ENCODE results near the gene CSPG4. TPM values are rescaled to one million over a fixed set of nuclear protein-coding genes. Genes with fewer than 3 reads are reported as not detected.
A peak's percentile ranks its signal among the peaks of the same experiment; 100 is the strongest.

Gene CSPG4
- total and polyA plus RNA-seq, 2 of the 8 experiments (the other 6 are each of a cell fraction or from before 2014, with no cell fraction given): 1.4 to 3.0 TPM

DNA sequence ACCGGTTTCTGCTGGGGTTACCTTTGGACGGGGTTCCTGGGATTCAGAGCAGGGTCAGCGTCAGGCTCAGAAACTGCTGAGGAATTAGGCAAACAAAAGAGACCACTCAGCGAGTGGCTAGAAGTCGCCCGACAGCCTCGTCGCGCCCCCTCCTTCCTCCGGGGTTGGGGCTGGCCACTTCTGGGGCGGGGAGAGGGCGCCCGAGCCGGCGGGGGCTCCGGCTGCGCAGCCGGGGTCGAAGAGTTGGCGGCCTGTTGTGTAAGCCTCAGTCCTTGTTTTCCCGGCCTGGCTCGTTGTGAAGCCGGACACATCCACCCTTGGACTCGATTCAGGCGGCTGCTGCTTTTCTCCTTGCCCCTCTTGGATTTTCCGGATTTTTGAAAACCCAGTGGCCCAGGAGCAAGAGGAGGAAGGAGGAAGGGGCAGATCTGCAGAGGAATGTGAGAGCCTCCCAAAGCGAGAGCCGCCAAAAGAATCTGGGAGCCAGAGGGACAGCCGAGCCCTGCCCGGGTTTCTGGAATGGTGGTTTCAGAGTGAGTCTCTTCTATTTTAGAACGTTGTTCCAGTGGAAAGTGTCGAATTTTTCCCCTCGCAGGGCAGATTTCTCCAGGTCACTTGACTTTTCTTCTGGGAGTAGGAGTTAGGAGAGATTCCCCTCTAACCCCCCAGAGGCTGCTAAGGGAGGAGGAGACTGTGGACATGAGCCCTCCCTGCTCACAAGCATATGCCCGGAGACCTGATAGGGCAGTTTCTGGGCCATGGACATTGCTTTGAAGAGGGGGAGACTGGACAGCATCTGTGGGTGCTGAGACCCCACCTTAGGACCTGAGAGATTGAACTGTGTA lies 64.3 kb downstream of the CSPG4 start:
- WGBS, 2 experiments (ENCODE audit: extremely low coverage in 1 of 2, insufficient coverage in 1 of 2, insufficient read length in 1 of 2, insufficient replicate concordance in 2 of 2, low coverage in 1 of 2, low lambda C conversion rate in 2 of 2, missing lambda C conversion rate in 1 of 2): 3% methylated on average over 33 of the region's 34 CpGs; no CpG with 5 or more reads in 1 of the 2 experiments
- Histone ChIP-seq H3K27ac (ENCODE audit: low read depth, low read length) (peak overlapping the region; percentile 82), H4K91ac (replicated peaks; ENCODE audit: insufficient read length, low read length) (peak overlapping the region; percentile 88), H4K5ac (ENCODE audit: insufficient read length, low read depth, low read length) (peak overlapping the region; percentile 98), H3K4ac (replicated peaks; ENCODE audit: insufficient read length, low read depth, low read length) (peak overlapping the region; percentile 62), H4K8ac (ENCODE audit: extremely low read depth, insufficient read depth, low read length) (peak overlapping the region; percentile 98; the same call in 1 of the 2 replicates), H3K27me3 (replicated peaks in 1 of 4; ENCODE audit: control insufficient read depth in 3 of 4, extremely low read depth in 1 of 4, insufficient read depth in 3 of 4, low read length in 3 of 4) (peaks cover 0 to 14% (median 10%) of the 10 kb centered on the region in 4 experiments; a peak in 6 of 7 replicates), H3K79me1 (ENCODE audit: low read depth, low read length) (peaks cover 10% of the 10 kb centered on the region), H3K9ac (replicated peaks in 1 of 4; ENCODE audit: extremely low read depth in 1 of 4, low read depth in 3 of 4, low read length in 3 of 4) (peak overlapping the region; percentile 74 to 90 (median 78)), H2BK12ac (ENCODE audit: low read depth, low read length) (peak overlapping the region; percentile 81), H3K18ac (ENCODE audit: extremely low read depth, low read length) (peak overlapping the region; percentile 81; the same call in 1 of the 2 replicates), H3K9me3 (ENCODE audit: insufficient read depth in 2 of 2, low read depth in 1 of 2, low read length in 1 of 2) (no peaks in the 10 kb centered on the region), H3K36me3 (ENCODE audit: control insufficient read depth in 2 of 4, insufficient read depth in 4 of 4, low read length in 3 of 4) (peaks cover 0 to 14% (median 0%) of the 10 kb centered on the region in 4 experiments; a peak in 3 of 8 replicates), H2BK20ac (ENCODE audit: low read length) (peak overlapping the region; percentile 90; the same call in 1 of the 2 replicates), H4K20me1 (replicated peaks in 1 of 2; ENCODE audit: control insufficient read depth in 1 of 2, insufficient read depth in 2 of 2, low read length in 2 of 2) (peaks cover 1 to 15% of the 10 kb centered on the region in 2 experiments), H2BK120ac (replicated peaks; ENCODE audit: low read depth, low read length) (no peak overlapping the region), H3K14ac (ENCODE audit: insufficient read length) (no peak overlapping the region), H2AK5ac (ENCODE audit: low read depth, low read length) (0 out of 2 replicates have a peak overlapping the region, but pooled peaks have one; percentile 11), H3K4me3 (ENCODE audit: extremely low read depth in 1 of 4, insufficient read depth in 2 of 4, low read depth in 3 of 4, low read length in 4 of 4) (peak overlapping the region; percentile 63 to 90 (median 72)), H3K4me2 (ENCODE audit: insufficient read depth in 1 of 2, low read depth in 2 of 2, low read length in 2 of 2) (peak overlapping the region; percentile 93 to 100), H3K56ac (replicated peaks; ENCODE audit: insufficient read length, low read depth, low read length) (peak overlapping the region; percentile 94), H2BK5ac (ENCODE audit: low read depth, low read length) (peak overlapping the region; percentile 98), H3K79me2 (ENCODE audit: control insufficient read depth in 1 of 2, insufficient read depth in 2 of 2, low read length in 2 of 2) (peaks cover 0 to 48% of the 10 kb centered on the region in 2 experiments; a peak in 3 of 4 replicates), H2AFZ (ENCODE audit: low read length) (peak overlapping the region; percentile 52; the same call in 1 of the 2 replicates), H2BK15ac (ENCODE audit: low read length) (peak overlapping the region; percentile 90; the same call in 1 of the 2 replicates), H3K23ac (ENCODE audit: insufficient read length) (no peak overlapping the region), H3K4me1 (replicated peaks in 1 of 4; ENCODE audit: control insufficient read depth in 3 of 4, insufficient read depth in 4 of 4, low read length in 3 of 4) (peaks cover 9 to 32% (median 18%) of the 10 kb centered on the region in 4 experiments), H3K23me2 (ENCODE audit: low read depth, low read length) (peaks cover 10% of the 10 kb centered on the region; the same call in 1 of the 2 replicates)
- ChIA-PET POLR2A (ENCODE audit: partially characterized antibody) (interaction anchor here (0.5 to 5.5 kb wide), 16 partner anchors 10 to 454 kb away, joined by 3 to 41 read pairs (median 4); partner anchors contain the start of genes IMP3, MAN2C1, PTPN9 and SIN3A), CTCF (ENCODE audit: partially characterized antibody) (interaction anchor here (0.6 to 2.8 kb wide), 14 partner anchors 12 to 197 kb away, joined by 3 to 13 read pairs (median 4); partner anchors contain the start of gene SIN3A)
- FAIRE-seq (no peak), DNase-seq (ENCODE audit: low read depth in 1 of 2, low spot score in 2 of 2) (no peak)
- TF ChIP-seq NANOG (IDR thresholded peaks at IDR 0.05; ENCODE audit: insufficient read depth, low read depth, low read length, poor library complexity, severe bottlenecking): peak; percentile 53
- TF ChIP-seq TEAD4 (IDR thresholded peaks at IDR 0.05; ENCODE audit: low read depth, low read length): no peak
- 0 out of 4 replicates have a peak, but pooled peaks of 1 of the 2 experiments have one; percentile 44 for TF ChIP-seq SIN3A (conservative IDR thresholded peaks at IDR 0.05 in 1 of 2, IDR thresholded peaks at IDR 0.05 in 1 of 2; ENCODE audit: low read depth in 1 of 2, low read length in 2 of 2)
- peak; percentile 1 for TF ChIP-seq SAP30 (IDR thresholded peaks at IDR 0.05; ENCODE audit: insufficient read depth, insufficient replicate concordance, low read length)
- no peak for TF ChIP-seq CTBP2 (IDR thresholded peaks at IDR 0.05; ENCODE audit: borderline replicate concordance, insufficient read depth, insufficient read length, low read length)
- TF ChIP-seq PHF8 (conservative IDR thresholded peaks at IDR 0.05; ENCODE audit: low read depth, low read length): peak; percentile 35

Data from H1 (cell line).